Fibroblast of lung (primary cell): ENCODE measurements around the gene AKAP6.

Experiments
- EZH2 ChIP-seq: IDR thresholded peaks from 2 replicates; pipeline ENCODE4 v1.5.1; 2012; ENCODE audit warnings: low read length, control low read depth, mild to moderate bottlenecking; ENCODE audit errors: missing control alignments
- TF ChIP-seq, protein P1 (sequence below), 2 donors: IDR thresholded peaks in 1 of 2; conservative IDR thresholded peaks in 1 of 2; 1 replicate in 1 of 2; 2 replicates in 1 of 2; pipeline ENCODE4 v1.5.1; 2011 to 2012; ENCODE audit warnings: low read length in 2 of 2, control low read depth in 1 of 2, inconsistent platforms in 1 of 2, low read depth in 1 of 2, mild to moderate bottlenecking in 1 of 2

DNA sequence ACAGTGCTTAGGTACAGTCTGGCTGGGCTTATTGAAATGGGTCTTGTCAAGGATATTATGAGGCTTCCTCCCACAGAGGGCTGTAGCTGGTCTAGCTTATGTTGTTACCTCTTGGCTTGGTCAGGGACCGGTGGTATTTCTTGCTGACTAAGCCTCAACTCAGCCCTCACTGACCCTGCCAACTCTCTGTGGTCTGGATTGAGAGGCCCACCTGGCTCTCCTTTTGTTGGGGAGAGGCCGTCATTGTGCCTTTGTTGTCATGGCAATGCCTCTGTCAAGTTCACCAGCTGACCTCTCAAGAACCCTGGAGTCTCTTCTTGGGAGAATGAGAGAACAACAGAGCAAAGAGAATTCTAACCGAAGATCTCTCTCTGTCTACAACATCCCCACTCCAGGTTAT, 364.0 kb downstream of the AKAP6 start:
- no peak for TF ChIP-seq EZH2
- TF ChIP-seq, protein P1, sequence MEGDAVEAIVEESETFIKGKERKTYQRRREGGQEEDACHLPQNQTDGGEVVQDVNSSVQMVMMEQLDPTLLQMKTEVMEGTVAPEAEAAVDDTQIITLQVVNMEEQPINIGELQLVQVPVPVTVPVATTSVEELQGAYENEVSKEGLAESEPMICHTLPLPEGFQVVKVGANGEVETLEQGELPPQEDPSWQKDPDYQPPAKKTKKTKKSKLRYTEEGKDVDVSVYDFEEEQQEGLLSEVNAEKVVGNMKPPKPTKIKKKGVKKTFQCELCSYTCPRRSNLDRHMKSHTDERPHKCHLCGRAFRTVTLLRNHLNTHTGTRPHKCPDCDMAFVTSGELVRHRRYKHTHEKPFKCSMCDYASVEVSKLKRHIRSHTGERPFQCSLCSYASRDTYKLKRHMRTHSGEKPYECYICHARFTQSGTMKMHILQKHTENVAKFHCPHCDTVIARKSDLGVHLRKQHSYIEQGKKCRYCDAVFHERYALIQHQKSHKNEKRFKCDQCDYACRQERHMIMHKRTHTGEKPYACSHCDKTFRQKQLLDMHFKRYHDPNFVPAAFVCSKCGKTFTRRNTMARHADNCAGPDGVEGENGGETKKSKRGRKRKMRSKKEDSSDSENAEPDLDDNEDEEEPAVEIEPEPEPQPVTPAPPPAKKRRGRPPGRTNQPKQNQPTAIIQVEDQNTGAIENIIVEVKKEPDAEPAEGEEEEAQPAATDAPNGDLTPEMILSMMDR (conservative IDR thresholded peaks at IDR 0.05 in 1 of 2, IDR thresholded peaks at IDR 0.05 in 1 of 2; ENCODE audit: low read depth in 1 of 2, low read length in 2 of 2): no peak
